GM21723 (cell line): ENCODE results near the gene PKNOX2.

Source experiments
- ATAC-seq: cut with Tn5 transposase; IDR thresholded peaks from one replicate; pipeline ENCODE4 v1.9.1; 2021; ENCODE audit warnings: mild to moderate bottlenecking, moderate library complexity; ENCODE audit not compliant: unreplicated experiment

PKNOX2 gene

DNA sequence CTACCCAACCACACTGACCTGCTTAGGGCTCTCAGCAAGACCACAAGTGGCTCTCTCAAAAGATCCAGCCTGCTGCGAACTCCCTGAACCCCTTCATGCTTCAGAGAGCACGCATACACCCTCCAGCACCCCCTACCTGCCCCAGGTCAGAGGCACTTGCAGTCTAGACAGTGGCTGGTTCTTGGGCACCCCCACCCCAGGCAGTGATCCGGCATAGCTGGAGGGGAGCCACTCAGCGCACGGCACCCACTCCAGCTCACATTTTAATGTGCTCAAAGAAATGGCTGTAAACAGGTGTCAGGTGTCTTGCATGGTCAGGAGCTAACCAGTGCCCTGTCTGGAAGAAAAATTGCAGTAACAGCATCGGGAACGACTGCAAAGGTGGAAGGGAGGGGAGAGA is 140.8 kb downstream of the PKNOX2 start:
- ATAC-seq, result no peak

DNA sequence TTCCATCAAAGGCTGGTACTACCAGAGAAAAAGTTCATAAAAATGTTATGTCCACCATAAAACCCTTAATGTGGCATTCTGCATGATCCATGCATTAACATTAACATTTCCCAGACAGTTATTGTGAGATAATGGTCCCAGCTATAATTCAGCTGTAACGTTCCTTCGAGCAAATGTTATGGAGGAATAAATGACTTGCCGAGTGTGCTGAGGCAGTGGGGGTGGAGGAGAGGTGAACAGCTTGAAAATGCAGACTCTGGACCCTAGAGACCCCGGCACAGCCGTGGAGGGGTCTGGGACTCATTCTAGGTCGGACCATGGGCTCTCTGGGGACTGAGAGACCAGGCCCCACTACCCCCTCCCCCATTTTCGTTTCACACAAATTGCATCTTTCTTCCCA is 141.9 kb downstream of the PKNOX2 start:
- no peak for ATAC-seq

DNA sequence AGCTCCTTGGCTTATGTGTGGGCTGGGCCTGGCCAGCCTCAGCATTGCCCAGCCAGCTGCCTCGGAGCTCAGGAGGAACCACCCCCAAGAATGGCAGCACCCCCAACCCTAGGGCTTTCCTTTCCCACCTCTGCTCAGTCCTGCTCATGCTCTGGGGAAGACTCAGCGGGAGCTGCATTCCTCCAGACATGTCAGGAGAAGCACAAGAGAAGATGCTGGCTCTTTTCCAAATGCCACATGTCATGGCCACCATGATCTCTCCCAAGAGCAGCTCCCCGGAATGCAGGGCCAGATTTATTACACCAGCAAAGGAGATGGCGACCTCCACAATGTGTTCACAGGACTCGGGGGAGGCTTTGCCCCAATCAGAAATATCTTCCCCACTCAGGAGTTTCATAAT is 143.7 kb downstream of the PKNOX2 start:
- no peak for ATAC-seq

DNA sequence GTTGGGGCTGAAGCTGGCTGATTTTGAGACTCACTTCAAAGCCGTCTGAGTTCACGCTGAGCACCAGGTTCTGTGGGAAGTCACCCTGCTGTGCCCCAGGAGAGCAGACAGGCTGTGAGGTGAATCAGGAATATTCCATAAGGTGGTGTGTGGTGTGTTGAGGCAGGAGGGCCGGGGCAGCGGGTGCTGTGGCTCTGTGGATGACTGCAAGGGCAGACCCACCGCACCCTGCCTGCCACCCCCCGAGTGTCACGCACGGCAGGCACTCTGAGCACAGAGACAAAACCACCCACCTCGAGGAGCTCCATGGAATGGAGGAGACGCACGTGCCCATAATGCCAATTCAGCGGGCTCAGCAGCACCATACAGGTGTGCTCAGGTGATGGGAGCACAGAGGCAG is 147.8 kb downstream of the PKNOX2 start:
- no peak for ATAC-seq

DNA sequence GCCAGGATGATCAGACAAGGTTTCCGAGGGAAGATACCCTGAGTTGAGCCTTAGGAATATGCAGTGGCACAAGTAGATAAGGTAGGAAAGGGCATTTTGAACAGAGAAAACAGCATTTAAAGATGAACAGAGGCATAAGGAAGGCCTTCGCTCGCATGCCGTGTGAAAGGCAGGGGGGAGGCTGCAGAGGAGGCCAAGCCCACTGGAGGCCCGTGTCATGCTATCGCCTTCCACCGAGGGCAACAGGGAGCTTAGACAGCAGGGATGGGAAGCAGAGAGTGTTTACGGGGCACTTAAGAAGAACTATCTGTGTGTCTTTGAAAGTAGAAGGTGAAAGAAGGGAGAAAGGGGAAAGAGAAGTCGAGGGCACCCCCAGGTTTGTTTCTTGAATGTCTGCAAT is 148.3 kb downstream of the PKNOX2 start:
- ATAC-seq, result no peak

DNA sequence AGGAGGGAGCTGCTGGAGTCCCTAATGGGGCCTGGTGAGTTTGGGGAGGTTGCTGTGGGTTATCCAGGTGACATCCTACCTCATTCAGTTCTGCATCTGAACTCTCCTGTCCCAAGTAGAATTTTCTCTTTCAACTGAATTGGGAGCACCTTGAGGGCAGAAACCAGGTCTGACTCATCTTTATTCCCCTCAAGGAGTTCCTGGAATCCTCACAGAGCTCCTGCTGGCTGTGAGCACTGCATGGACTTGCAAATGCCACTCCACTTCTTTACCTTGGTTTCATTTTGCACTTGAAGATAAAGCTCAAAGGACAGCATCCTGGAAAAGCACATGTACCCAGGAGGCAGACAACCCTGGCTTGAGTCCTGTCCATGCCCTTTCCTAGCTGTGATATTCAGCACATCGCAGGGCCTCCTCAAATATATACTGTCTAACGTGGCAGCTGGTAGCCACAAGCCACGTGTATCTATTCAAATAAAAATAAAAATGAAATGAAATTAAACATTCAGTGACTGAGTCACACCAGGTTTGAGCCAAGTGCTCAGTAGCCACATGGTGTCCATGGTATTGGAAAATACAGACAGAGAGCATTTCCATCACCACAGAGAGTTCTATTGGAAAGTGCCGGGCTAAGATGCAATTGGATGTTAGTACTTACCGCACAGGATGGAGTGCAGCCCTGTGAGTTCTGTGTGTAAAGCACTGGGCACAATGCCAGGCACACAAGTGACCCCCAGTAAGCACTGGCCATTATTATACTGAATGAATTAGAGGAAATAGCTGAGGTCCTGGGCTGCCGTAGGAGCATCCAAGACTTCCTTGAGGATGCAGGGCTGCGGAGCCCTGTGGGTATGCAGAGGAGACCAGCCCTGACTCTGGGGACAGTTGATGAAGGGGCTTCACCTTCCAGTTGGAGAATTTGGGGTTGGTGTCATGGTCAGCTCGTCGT is 149.0 kb downstream of the PKNOX2 start:
- no peak for ATAC-seq

DNA sequence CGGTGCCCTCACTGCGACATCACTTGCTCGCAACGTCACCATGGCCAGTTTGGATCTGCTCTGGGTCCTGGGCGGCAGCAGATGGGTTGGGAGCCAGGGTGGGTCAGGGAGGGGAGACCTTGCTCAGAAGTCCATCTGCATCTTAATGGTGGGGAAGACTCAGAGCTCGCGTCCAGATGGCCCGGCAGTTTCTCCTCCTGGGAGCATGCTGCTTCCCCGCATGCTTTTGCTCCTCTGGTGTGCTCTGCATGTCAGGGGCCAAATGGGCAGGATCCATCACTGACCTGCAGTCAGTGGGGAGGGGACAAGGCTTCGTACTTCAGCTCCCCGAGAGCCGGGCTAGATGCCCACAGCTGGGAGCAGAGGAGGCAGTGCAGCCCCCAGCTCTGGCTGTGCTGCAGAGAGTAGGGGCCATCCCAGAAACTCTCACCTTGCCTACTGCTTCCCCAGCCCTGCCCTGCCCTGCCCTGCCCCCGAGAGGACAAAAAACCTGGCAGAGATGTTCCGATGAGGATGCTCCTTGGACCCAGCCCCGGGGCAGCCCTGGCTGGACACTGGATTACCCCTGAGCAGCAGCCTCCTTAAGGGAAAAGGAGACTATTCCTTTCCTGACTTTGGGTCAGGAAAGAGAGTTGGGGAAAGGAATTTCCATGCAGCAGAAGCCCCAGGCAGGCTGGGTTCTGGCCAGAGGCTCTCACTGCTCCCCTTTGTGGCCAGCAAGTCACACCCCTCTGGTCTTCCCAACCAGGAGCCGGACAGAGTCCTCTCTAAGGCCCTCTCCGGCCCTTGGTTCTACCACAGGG is 149.9 kb downstream of the PKNOX2 start:
- ATAC-seq, result no peak

DNA sequence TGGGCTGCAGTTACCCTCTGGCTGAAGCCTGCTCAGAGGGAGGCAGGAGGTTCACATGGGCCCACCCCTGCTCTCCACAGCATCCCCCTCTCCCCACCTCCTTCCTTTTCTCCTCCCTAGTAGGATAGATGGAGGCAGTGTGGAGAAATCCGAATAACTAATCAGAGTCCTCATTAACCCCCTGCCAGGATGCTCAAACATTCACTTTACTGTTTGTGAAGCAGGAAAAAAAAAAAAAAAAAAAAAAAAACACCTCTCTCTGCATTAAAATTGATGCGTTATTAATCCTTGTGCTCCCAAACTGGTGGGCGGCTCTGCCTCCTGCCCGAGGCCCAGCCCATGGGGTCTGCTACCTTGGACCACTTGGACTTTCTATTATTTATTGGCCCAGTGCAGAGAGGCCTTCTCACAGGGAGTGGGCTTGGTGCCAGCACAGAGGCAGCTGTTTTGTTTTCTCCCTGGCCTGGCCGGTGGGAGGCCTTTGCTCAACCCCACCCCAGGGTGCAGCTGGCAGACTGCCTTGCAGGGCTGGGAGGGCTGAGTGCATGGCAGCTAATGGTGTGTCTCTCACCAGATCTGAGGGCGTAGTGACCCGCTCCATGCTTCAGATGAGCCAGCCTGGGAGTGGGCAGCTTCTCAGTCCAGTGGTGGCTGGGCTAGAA is 150.7 kb downstream of the PKNOX2 start:
- ATAC-seq, result no peak

DNA sequence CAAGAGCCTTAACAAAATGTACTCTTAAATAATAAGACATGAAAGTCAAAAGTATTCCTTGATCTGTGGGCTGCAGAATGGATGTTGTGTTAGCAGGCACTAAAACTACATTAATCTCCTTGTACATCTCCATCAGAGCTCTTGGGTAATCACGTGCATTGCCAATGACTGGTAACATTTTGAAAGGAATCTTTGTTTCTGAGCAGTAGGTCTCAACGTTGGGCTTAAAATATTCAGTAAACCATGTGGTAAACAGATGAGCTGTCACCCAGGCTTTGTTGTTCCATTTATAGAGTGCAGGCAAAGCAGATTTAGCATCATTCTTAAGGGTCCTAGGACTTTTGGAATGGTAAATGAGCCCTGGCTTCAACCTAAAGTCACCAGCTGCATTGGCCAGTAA is 152.9 kb downstream of the PKNOX2 start:
- no peak for ATAC-seq

DNA sequence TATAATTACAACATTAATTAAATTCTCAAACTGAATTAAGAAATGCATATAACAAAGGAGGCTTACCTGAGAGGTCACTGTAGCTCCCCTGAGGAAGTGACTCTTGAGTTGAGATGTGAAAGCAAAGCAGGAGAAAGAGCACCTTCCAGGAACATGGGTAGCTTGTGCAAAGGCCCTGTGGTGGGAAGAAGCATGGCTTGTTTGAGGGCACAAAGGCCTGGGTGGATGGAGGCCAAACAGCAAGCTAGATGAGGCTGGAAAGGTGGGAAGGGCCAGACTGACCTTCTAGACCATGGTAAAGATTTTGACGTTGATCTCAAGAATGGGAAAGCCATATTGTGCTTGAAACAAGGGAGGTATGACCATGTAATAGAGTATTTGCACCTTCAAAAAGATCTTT is 155.1 kb downstream of the PKNOX2 start:
- ATAC-seq, result no peak

DNA sequence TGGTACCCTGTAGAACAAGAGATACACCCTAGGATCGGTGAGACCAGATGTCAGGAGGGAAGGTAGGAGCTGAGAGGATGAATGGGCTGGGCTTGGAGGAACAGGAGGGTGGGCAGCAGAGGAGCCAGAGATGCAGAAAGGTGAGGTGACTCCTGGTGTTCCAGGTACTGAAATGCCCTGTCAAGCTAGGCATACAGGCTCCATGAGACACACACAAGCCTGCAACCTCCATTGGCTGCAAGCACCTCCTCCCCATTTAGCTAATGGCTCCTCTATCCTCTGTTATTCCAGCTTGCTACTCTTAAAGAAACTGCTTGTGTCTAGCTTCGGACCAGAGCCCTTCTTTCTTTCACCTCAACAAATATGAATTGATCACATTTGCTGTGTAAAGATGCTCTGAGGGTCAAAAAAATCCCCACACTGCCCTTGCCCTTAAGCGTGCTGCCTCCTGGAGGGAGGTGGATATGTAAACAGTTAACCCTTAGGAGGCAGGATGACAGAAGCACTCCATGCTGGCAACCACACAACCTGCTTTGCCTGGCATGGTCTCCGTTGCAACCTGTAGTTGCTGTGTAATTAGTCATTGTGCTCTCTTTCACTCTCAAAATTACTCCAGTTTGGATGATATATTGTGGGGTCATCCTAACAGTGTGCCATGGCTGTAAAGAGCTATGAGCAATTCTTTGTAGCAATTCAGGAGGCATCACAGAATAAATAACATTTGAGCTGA is 156.0 kb downstream of the PKNOX2 start:
- ATAC-seq, result no peak

DNA sequence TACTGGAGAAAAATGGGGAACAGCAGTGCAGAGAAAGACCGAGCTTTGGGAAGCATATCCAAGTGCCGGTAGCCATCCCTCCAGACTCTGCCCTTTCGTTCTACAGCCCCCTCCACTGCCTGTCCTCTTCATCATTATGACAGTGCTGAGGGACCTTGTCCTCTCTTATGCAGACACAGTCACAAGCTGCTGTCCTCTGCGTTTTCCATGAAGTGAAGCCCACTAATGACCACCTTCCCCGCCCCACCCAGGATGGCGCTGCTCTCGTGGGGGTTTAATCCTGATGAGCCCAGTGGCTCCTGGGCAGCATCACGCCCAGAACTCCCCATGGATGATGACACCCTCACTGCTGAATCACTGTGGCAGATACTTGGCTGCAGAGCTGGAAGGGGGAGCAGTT is 157.7 kb downstream of the PKNOX2 start:
- no peak for ATAC-seq

DNA sequence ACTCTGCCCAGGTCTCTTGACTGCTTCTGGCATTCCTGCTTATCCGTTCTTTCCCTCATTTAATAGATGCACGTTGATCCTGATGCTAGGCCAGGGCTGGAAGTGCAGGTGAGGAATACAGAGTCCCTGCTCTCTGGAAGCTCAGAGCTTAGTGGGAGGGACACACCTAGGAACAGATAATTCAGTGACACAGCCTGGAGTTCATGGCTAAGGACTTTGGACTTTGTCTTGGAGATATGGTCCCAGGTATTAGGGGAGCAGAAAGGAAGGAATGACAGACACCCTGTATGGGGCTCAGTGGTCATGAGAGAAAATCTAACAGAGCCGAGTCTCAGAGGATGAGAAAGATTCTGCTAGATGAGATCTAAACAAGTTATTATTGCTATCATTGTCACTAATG is 160.6 kb downstream of the PKNOX2 start:
- ATAC-seq, result no peak

DNA sequence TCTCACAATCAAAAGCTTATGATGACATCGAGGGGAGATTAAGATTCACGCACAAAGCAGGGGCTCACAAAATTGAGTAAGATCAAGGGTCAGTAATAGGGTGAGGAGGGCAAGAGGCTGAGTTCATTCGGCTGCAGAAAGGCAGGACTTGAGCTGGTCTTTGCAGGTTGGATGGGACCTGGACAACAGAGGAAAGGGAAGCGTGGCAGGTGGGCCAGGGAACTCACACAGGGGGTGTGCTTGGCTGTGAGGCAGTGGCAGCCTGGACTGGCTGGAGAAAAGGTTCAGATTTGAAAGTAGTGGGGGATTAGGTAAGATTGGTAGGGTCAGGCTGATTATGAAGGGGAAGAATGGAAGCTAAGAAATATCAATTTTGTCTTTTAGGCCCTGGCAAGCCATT is 161.6 kb downstream of the PKNOX2 start:
- no peak for ATAC-seq

DNA sequence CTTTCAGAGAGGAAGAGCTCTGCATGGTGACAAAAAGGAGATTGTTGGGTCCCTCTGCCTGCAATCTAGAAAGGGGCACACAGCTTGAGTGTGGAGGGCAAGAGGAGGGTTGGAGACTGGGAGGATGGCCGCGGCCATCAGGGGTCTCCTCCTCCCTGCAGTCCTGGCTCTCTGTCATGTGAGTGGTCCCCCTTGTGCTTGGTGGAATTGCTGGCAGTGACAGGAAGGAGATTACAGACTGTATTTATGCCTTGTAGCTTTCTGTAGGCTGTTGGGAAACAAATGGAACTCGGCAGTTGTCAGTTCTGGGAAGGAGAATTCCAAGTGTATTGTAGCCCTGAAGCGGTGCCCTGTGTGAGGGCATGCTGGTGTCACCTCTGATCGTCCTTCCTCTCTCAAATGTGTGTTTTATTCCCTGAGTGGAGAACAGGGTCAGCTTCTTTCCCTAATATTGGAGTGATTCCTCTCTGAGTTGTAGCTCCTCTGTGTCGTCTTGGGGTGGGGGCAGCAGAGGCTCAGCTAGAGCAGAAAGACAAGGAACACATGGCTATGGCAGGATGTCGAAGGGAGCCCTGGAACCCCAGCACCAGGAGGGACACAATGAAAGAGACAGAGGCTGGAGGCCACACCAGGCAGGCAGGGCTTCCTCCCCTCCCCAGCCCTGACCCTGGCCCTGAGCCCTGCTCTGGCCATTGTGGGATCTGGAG is 163.1 kb downstream of the PKNOX2 start:
- no peak for ATAC-seq

DNA sequence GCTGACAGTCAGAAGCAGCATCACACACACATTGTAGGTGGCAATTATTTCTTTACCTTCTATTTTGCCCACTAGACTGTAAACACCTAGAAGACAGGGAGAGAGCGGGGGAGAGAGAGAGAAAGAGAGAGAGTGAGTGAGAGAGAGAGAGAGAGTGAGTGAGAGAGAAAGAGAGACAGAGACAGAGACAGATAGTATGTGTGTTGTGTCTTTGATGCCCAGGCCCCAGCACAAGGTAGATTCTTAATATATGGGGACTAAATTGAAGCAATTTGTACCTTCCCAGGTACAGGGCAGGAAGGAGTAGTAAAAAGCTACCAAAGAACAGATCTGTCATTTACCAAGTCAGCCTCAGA is 163.7 kb downstream of the PKNOX2 start:
- no peak for ATAC-seq

DNA sequence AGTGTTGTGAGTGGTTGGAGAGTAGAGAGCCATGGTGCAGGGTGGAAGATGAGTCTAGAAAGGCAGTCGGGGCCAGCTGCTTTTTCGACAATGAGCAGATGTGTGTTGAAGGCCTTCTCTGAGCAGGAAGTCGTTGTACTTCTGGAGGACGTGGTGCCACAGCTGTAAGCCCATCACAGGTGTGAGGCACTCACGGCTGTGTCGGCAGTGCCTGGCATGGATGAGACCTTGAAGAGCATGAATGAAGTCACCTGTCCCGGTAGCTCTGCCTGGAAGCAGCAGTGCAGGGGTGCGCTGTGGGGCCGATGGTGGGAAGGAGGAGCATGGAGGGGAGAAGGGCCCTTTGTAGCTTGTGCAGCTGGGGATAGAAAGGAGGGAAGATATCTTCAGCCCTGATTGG is 165.2 kb downstream of the PKNOX2 start:
- no peak for ATAC-seq

DNA sequence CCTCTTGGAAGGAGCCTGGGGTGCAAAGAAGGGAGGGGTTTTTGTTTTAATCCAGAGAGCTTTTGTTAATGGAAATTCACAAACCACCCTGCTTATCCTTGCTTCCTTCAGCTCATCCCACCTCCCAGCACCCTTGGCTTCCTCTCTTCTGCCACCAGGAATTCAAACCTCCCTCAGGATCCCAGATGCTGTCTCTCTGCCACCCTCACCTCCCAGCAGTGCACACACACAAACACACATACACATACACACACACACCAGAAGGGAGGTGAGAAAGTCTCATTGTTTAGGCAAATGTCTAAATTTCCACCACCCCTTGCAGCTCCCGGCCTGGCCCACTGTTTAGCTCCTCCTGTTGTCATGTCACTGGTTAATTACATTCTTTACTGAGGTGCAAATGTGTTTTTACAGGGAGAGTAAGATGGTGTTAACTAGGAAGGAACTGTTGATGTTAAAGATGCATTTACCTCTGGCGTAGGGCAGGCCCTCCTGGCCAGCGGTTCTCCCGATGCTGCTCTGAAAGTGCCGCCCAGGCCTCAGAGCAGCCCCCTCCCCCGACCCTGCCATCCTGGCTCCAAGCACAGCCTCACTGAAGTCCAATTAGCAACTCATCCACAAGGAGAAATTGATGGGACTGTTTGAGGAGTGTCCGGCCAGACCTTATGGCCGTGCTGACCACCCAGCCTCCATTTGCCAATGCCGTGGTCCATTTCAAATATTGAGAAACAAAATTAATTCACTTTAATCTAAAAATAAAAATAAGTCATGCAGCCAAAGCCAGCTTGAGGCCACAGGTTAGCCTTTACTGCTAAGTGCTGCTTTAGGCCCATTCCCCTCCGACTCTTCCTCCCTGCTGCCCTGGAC is 166.1 kb downstream of the PKNOX2 start:
- ATAC-seq, result no peak

DNA sequence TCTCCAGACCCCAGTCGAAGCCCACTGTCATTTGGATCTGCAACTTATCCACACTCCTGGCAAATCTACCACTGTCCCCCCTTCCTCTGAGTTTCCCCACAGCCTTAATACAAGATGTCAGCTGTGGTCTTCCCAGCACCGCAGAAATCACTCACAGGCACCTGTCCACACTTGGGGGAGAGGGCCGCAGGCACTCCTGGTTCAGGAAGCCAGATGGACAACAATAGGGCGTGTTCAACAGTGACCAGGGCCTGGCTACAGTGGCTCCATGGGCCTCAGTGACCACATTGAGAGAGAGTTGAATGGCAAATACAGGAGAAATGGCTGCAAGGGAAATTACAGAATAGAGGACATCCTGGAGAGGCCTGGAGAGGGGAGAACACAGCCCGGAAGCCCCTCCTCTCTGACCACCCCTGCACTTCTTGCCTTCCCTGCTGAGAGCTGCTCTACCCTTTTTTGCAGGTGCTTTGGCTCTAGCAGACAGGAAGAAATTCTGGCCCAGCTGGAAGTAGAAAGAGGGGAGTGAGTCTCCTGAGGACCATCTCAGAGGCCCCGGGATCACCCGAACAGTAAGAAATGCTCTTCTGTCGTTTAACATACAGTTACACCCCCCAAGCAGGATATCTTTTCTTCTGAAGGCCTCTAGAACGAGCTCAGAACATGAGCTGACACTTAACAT is 166.9 kb downstream of the PKNOX2 start:
- ATAC-seq, result no peak
